Umbilical cord (tissue), 2 donors: Measurements from ENCODE around the gene GNG7. TPM values are rescaled to one million over a fixed set of nuclear protein-coding genes. Genes with fewer than 3 reads are reported as not detected.
"Not testable (repeated sequence)": the region's sequence is repeated elsewhere in the genome, so short reads cannot be mapped to it uniquely, and the experiment has no call there.

Experiments used
- DNase-seq: peaks from one replicate; pipeline ENCODE4 v3.0.0-alpha.2; 2015; ENCODE audit warnings: low spot score
- total RNA-seq: library from RNA; depleted of rRNA; stranded (reverse); fragments of >200 nt; gene quantifications from one replicate; pipeline ENCODE4 v1.2.3, GENCODE V29; 2014; ENCODE audit warnings: low replicate concordance; ENCODE audit not compliant: insufficient read depth

Gene GNG7
- total RNA-seq, 1 donor from 2014 or later, result 0.48 TPM

DNA sequence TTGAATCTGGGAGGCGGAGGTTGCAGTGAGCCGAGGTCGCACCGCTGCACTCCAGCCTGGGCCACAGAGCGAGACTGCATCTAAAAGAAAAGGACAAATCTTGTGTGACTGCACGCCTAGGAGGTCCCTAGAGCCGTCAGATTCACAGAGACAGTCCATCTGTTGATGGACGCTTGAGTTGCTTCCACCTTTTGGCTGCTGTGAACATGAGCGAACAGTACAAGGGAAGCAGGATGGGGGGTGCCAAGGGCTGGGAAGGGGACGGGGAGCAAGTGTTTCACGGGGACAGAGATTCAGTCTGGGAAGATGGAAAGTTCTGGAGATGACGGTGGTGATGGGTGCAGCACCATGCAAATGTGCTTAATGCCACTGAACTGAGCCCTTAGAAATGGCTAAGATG, 78.7 kb downstream of the GNG7 start:
- no peak for DNase-seq

DNA sequence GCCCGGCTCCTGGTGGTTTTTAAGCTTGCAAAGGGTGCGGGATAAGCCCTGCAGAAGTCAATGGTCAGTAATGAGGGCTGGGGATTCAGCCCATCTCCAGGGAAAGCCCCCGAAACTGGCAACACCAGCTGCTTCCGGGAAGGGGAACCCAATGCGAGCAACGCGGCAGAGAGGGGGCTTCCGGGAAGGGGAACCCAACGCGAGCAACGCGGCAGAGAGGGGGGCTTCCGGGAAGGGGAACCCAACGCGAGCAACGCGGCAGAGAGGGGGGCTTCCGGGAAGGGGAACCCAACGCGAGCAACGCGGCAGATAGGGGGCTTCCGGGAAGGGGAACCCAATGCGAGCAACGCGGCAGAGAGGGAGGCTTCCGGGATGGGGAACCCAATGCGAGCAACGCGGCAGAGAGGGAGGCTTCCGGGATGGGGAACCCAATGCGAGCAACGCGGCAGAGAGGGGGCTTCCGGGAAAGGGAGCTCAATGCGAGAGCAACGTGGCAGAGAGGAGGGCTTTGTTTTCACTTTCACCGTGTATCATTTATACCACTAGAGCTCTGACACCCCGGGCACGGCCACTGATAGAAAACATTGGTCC, 80.0 kb downstream of the GNG7 start:
- DNase-seq, result not testable (repeated sequence)

DNA sequence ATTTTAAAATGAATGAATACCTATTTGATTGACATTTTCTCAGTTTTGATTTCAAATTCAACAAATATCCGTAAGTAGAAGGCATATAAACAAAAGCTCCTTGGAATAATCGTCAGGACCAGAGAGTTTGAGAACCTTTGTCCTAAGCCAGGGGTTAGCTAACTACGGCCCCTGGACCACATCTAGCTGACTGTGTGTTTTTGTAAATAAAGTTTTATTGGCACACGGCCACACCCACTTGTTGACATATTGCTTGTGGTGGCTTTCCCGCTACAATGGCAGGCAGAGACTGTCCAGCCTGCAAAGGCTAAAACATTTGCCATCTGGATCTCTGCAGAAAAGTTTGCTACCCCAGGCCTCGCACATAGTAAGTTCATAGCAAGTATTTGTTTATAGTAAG, 83.4 kb downstream of the GNG7 start:
- no peak for DNase-seq

DNA sequence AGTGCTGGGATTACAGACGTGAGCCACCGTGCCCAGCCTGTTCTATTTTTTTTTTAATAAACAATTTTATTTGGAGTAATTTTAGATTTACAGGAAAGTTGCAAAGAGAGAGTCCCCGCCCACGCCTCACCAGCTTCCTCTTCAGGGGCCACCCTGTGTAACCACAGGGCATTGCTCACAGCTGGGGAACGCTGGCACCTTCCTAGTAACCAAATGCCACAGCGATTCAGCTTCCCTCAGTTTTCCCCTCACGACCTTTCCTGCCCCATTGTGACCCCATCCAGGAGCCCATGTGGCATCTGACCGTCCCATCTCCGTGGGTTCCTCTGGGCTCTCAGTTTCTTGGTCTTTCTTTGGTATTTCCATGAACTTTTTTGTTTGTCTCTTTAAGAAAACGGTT, 83.9 kb downstream of the GNG7 start:
- DNase-seq, result no peak

DNA sequence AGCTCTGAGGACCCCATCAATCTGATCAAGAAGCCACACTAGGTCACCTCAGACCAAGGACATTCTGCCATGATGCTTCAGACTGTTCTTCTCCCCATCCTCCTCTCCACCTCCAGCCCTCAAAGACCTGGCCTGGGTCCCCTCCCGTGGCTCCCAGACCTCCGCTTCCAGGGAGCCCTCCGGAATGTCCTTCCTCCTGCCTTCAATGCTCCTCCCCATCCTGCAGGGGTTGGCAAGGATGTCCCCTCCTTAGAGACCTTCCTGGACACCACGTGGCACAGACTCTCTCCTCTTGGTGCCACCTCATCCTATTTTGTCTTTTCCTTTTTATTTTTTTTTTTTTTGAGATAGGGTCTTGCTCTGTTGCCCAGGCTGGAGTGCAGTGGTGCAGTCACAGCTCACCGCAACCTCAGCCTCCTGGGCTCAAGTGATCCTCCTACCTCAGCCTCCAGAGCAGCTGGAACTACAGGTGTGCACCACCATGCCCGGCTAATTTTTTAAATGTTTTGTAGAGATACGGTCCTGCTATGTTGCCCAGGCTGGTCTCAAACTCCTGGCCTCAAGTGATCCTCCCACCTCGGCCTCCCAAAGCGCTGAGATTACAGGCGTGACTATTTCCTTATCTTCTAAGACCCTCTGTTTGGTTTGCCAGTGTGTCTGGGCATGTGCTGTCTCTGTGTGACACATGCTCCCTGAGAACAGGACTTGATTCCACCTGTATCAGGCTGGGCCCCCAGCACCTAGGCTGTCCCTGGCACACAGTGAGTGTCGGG, 84.9 kb downstream of the GNG7 start:
- DNase-seq, result no peak

DNA sequence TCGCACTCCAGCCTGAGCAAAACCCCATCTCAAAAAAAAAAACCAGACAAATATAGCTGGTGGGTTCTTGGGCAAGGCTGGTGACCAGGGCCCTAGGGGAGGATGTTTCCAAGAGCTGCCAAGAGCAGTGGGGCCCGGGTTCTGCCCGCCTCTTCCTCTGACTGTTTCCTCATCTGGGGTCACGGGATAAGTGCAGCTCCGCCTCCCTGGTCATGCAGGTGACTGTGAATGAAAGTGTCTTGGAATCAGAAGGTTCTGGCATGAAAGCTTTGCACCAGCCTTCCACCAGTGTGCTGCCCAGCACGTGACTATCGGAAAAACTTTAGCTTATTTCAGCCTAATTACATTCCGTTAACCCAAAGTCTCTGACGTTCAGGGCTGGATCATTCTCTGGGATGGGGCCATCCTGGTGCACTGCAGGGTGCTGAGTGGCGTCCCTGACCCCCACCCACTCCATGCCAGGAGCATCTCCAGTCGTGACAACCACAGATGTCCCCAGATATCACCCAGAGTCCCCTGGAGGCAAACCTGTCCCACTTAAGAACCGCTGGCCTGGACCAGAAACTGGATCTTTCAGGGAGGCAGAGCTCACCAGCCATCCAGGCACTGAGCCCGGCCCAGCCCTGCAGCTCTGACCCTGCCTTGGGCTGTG, 85.6 kb downstream of the GNG7 start:
- no peak for DNase-seq

DNA sequence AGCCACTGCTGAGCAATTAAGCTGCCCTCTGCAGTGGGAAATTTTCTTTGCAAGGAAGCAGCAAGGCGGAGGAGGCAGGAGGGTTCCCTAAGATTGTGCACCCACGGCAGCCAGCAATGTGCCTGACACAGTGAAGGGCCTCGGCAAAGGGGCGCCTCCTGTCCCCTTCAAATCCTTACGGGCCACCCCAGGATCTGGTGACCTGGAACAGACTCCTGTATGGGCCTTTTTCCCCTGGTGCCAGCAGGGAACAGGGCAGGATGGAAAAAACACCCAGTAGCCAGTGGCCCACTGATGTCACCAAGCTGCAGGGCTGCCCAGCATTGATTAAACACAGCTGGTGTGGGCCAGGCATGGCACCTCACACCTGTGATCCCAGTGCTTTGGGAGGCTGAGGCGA, 86.7 kb downstream of the GNG7 start:
- DNase-seq, result no peak

DNA sequence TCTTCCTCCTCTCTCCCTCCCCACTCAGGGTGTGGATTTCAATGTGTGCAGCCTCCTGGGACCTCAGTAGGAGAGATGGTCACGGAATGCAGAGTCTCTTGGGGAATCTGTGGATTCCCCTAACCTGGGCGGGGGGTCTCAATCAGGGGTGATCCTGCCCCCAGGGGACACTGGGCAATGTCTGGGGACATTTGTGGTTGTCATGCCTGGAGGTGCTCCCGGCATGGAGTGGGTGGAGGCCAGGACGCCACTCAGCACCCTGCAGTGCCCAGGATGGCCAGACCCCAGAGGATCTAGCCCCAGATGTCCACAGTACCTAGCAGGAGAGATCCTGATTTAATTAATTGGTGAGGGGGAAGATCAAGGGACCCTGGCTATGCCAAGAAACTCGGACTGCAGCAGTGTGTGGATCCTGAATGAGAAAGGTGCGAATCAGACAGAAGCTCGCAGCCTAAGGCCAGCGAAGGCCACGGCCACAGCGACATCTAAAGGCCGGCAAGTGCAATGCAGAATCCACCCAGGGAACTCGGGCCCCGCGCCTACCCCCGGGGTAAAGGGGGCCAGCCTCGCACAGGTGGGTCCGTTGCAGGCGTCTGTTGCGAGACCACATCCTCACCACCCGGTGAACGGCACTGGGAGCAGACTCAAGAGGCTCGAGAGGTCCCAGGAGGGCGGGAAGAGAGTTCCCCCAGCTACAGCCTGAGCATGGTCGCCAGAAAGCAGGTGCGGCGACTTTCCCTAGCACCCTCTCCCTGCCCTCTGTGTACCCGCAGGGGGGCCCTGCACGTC, 88.8 kb downstream of the GNG7 start:
- no peak for DNase-seq

DNA sequence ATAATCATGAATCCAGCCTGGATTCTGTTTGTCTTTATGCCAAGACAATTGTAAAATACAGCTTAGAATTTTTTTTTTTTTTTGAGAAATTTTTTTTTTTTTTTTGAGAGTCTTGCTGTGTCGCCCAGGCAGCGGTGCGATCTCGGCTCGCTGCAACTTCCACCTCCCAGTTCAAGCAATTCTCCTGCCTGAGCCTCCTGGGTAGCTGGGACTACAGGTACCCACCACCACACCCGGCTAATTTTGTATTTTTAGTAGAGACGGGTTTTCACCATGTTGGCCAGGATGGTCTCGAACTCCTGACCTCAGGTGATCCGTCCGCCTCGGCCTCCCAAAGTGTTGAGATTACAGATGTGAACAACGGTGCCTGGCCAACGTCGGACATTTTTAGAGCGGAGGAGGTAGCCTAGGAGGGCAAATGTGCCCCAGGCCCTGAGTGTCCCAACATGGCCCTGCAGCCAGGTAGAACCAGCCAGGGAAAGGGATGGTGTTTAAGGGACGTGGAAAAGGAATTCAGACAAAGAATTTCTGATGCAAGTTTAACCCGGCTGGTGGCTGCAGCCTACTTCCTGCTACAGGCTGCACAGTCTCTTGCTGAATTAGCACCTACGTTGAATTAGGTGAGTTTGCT, 89.8 kb downstream of the GNG7 start:
- DNase-seq, result no peak

DNA sequence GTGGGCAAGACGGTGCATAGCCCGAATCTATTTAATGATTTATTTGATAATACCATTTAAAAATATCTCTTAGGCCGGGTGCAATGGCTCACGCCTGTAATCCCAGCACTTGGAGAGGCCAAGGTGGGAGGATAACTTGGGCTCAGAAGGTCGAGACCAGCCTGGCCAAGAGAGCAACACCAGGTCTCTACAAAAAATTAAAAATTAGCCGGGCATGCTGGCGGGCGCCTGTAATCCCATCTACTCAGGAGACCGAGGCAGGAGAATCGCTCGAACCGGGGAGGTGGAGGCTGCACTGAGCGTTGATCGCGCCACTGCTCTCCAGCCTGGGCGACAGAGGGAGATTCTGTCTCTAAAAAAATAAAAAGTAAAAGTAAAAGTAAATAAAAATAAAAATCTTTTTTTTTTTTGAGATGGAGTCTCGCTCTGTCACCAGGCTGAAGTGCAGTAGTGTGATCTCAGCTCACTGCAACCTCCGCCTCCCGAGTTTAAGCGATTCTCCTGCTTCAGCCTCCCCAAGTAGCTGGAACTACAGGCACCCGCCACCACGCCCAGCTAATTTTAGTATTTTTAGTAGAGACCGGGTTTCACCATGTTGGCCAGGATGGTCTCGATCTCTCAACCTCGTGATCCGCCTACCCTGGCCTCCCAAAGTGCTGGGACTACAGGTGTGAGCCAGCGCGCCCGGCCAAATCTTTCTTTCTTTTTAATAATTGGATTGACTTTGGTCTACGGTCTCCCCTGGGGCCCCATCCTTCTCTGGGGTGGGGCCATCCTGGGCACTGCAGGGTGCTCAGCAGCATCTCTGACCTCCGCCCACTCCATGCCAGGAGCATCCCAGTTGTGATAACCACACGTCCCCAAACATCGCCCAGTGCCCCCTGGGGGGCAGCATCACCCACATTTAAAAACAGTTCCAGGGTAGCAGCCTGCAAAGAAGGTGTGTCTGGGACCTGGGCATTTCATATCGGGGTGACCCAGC, 90.7 kb downstream of the GNG7 start:
- no peak for DNase-seq

DNA sequence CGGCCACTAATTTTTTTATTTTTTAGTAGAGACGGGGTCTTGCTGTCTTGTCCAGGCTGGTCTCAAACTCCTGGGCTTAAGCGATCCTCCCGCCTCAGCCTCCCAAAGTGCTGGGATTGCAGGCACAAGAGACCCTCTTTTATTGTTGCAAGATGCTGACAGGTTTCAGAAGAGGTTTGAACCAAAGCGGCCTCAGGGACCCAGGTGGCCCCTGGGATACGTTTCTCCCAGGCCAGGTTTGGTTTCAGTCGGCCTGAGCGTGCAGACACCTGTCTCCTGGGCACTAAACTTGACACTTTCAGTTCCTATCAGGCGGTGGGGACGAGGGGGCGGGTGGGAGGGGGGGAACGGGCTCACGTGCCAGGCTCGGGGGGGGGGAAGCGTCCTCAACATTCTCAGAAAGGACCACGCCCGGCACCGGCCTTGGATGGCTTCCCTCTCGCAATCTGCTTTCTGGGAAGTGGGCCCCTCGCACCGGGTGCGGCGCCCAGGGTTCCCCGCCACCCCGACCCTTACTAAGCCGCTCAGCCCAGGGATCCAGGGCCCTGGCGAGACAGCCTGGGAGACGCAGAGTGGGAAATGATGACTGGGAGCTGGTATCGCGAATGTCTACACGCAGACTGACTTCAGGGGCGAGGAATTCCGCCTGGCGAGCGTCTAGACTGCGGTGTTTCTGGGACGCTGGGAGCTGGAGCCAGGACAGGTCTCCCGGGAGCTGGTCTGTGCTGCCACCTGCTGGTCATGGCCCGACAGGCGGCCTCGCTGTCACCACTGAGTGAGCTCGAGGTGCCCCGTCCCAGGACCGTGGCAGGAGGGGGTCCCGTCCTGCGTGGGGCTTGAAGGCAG, 91.6 kb downstream of the GNG7 start:
- peak; percentile 93 for DNase-seq

DNA sequence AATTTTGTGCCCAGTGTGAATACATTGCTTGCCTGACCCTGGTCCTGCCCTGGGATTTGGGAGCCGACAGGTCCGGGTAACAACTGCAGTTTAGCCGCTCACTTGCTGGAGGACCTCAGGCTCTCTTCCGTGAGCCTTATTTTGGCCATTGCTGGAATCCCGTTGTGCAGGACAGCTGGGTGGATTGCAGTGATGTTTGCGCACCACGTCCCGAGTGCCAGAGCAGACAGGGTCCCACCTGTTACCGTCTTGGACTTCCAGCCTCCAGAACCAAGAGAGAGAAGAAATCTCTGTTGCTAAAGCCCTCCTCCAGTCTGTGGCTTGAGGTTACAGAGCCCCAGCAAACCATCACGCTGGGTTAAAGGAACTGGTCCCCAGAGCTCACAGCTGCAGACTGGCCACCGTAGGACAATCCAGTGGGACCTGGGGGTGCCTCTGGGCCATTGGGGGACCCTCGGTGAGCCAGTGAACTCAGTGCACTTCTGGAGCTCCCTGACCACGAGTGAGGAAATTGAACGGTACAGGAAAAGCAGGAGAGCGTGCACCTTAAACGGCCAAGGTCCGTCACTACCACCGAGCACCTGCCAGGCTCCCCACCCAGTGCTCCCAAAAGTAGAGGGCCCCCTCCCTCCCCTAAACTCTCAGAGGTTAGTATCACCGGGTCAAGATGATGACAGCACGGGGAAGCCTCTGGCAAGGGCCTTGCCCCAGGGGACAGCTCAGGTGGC, 92.9 kb downstream of the GNG7 start:
- DNase-seq, result no peak

DNA sequence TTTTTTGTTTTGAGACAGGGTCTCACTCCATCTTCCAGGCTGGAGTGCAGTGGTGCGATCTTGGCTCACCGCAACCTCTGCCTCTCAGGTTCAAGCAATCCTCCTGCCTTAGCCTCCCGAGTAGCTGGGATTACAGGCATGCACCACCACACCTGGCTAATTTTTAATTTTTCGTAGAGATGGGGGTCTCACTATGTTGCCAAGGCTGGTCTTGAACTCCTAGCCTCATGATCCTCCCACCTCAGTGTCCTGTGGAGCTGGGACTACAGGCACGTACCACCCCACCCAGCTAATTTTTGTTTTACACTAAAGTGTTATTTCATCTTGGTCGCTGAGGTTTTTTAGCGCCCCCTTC, 93.5 kb downstream of the GNG7 start:
- not testable (repeated sequence) for DNase-seq

DNA sequence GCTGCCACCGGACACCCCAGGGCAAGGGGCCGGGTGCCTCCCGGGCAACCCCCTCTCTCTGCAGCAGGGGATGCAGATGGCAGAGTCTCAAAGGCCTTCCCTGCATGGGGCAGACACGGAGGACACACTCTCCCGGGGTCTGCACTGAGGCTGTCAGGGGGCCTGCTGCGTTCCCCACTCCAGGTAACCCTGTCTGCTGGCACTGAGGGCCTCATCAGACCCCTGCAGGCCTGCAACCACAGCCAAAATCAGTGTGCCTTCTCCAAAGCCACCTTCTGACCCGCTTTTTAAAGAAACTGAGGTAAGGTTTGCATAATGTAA, 93.9 kb downstream of the GNG7 start:
- DNase-seq, result no peak

DNA sequence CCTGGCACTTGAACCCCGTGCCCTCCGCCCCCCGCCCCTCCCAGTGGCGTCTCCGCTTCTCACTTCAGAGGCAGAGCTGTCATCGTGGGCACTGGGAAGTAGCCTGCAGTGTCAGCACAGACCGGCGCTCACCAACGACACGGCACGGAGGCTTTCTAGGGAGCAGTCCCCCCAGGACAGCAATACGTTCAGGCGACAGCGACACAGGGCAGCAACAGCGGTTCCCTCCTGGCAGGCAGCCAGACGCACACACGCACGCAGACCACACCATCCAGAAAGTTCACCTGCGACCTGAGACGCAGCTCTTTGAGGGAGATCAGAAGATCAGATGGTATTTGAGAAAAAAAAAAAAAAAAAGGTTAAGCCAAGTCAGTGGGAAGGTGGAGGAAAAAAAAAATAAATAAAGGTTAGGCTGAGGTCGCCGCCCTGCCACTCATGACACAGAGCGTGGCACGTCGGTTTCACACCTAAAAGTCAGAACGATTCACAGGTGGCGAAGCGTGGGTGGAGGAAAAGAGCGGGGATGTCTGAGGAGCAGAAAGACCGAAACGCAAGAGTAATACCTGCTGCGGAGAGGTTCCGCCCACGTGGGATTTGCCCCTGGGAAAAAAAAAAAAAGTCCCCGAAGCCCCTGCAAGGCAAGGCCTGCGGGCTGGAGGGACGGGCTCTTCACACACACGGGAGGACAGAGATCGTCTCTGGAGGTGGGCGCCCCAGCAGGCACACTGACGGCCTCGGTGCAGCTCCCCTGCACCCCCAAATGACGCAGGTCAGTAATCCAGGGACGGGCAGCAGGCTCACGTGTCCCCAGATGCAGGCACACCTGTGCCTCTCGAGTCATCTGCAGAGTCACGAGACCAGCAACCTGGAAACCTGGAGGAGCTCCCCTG, 94.5 kb downstream of the GNG7 start:
- no peak for DNase-seq

DNA sequence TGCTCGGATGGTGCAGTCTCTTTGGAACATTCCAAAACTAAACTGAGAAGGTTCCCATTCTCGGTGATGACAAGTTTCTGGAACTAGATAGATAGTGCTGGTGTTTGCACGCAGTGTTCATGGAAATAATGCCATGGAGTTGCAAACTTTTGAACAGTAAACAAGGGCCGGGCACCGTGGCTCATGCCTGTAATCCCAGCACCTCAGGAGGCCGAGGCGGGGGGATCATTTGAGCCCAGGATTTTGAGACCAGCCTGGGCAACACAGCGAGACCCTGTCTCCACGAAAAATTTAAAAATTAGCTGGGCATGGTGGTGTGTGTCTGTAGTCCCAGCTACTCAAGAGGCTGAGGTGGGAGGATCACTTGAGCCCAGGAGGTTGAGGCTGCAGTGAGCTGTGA, 95.7 kb downstream of the GNG7 start:
- not testable (repeated sequence) for DNase-seq

DNA sequence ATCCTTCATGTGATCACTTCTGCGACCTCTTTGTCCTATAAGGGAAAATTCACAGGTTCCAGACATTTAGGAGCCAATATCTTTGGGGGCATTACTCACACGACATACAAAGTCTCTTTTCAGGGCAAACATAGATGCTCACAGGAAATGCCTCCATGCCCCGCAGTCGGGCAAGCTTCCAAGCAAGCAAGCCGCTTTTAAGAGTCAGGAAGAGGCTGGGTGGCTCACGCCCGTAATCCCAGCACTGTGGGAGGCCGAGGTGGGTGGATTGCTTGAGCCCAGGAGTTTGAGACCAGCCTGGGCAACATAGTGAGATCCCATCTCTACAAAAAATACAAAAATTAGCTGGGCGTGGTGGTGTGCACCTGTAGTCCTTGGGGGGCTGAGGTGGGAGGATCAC, 96.6 kb downstream of the GNG7 start:
- not testable (repeated sequence) for DNase-seq

DNA sequence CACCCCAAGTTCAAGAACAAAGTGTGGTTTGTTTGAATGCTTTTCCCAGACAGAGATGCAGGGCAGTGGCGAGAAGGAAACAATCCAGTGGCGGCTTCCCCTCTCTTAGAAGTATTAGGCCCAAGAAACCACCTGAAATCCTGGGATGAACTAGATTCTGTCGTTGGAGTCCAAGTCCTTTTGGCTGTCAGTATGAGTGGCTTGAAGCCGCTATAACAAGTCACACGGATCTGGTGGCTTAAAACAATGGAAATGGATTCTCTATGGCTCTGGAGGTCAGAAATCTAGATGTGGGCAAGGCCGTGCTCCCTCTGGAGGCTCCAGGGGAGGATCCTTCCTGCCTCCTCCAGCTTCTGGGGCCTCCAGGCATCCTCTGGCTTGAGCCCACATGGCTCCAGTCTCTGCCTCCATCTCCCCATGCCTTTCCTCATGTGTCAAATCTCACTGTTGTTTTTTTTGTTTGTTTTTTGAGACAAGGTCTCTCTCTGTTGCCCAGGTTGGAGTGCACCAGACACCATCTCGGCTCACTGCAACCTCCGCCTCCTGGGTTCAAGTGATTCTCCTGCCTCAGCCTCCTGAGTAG, 97.7 kb downstream of the GNG7 start:
- no peak for DNase-seq
